Kasumi-1 (cell line): ENCODE data around the gene UGT1A4.
A peak's percentile ranks its signal among the peaks of the same experiment; 100 is the strongest.

ENCODE experiments used
- DNase-seq, 2 experiments: peaks; one replicate each; lab custom pipeline; 2025; lab: John Stamatoyannopoulos, UW

The UGT1A4 gene

GRCh38 chr2:233718552-233718951 is at the start of gene UGT1A4:
Gene UGT1A4 (plus strand): TSS chr2:233718736. CDS start chr2:233718821, 85 bp downstream.
- DNase-seq: no peak

GRCh38 chr2:233671290-233672161 is 47.0 kb upstream of the UGT1A4 start, which contains the start of gene UGT1A9:
Gene UGT1A9 (plus strand): TSS chr2:233671898. CDS start chr2:233671935, 37 bp downstream.
- no peak for DNase-seq

- DNase-seq: peak in 1 of 2 experiments; percentile 32
Measured at GRCh38 chr2:233672886-233673285, 45.6 kb upstream of the UGT1A4 start.

- no peak for DNase-seq
Measured at GRCh38 chr2:233673896-233674295, 44.6 kb upstream of the UGT1A4 start.

- no peak for DNase-seq
Measured at GRCh38 chr2:233674314-233674713, 44.2 kb upstream of the UGT1A4 start.

GRCh38 chr2:233674995-233675394 is 43.5 kb upstream of the UGT1A4 start:
- no peak for DNase-seq

- no peak for DNase-seq
Measured at GRCh38 chr2:233676046-233676445, 42.5 kb upstream of the UGT1A4 start.

- DNase-seq: no peak
Measured at GRCh38 chr2:233679196-233679595, 39.3 kb upstream of the UGT1A4 start.

GRCh38 chr2:233680361-233681045 is 38.0 kb upstream of the UGT1A4 start:
- no peak for DNase-seq

- no peak for DNase-seq
Measured at GRCh38 chr2:233681521-233682099, 36.9 kb upstream of the UGT1A4 start, which contains the start of gene UGT1A7. Gene UGT1A7 (plus strand): TSS chr2:233681901. CDS start chr2:233681938, 37 bp downstream.

GRCh38 chr2:233684640-233685039 is 33.9 kb upstream of the UGT1A4 start:
- no peak for DNase-seq

- DNase-seq: no peak
Measured at GRCh38 chr2:233686928-233687327, 31.6 kb upstream of the UGT1A4 start.

GRCh38 chr2:233688341-233688740 is 30.2 kb upstream of the UGT1A4 start:
- DNase-seq: no peak

- DNase-seq: no peak
Measured at GRCh38 chr2:233689031-233689430, 29.5 kb upstream of the UGT1A4 start.

- no peak for DNase-seq
Measured at GRCh38 chr2:233689501-233689900, 29.0 kb upstream of the UGT1A4 start.

GRCh38 chr2:233690444-233690843 is 28.1 kb upstream of the UGT1A4 start:
- DNase-seq: no peak

- no peak for DNase-seq
Measured at GRCh38 chr2:233691443-233692433, 26.8 kb upstream of the UGT1A4 start.

GRCh38 chr2:233692648-233693047 is 25.9 kb upstream of the UGT1A4 start, which contains the start of gene UGT1A6:
Gene UGT1A6 (plus strand): TSS chr2:233692890. CDS start chr2:233693005, 115 bp downstream.
- no peak for DNase-seq

GRCh38 chr2:233693963-233694362 is 24.6 kb upstream of the UGT1A4 start:
- no peak for DNase-seq

- no peak for DNase-seq
Measured at GRCh38 chr2:233698740-233699139, 19.8 kb upstream of the UGT1A4 start.

GRCh38 chr2:233699424-233700027 is 19.0 kb upstream of the UGT1A4 start:
- no peak for DNase-seq
